ENCODE measurements around the gene VCPKMT.
"Not testable (repeated sequence)": the region's sequence is repeated elsewhere in the genome, so short reads cannot be mapped to it uniquely, and the experiment has no call there.

The VCPKMT gene

DNA sequence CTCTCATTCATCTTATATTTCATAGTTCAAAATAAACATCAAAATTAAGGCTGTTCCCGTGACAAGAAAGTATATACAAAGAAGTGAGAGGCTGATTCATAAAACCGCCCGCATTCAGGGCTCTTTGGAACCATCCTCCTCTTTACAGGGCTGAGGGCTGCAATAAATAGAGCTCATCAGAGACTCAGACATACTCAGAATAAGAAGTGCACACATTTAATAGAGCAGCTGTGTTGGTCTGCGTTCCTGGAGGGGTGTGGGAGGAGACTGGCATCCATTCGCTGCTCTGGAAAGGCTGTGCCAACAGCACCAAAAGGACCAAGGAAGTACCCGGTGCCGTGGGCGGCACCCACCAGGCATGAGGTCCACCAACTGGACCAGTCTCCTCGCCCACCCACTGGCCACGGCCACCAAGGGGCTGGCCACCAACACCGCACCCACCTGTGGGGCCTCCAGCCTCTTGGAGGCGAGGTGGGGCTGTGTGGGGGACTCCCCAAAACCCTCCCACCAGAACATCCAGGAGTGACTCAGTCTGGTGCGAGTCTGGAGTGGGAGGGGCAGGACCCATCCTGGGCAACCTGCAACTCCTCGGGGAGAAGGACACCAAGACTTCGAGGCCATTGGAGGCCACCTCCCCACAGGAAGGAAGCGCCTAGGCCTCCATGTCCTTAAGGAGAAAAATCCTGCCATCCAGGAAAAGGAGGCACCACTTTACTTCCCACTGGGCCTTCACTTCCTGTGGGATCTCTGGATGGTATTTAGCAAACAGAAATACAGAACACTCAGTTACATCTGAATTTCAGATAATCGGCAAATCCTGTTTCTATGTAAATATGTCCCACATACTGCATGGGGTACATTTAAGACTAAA lies 32.7 kb downstream of the VCPKMT start:
- DNase-seq (ENCODE audit: extremely low read depth, low read depth): no peak
- H3K4me3 ChIP-seq (replicated peaks; ENCODE audit: low read depth, low read length): no peak overlapping the region
- TF ChIP-seq, protein P1, sequence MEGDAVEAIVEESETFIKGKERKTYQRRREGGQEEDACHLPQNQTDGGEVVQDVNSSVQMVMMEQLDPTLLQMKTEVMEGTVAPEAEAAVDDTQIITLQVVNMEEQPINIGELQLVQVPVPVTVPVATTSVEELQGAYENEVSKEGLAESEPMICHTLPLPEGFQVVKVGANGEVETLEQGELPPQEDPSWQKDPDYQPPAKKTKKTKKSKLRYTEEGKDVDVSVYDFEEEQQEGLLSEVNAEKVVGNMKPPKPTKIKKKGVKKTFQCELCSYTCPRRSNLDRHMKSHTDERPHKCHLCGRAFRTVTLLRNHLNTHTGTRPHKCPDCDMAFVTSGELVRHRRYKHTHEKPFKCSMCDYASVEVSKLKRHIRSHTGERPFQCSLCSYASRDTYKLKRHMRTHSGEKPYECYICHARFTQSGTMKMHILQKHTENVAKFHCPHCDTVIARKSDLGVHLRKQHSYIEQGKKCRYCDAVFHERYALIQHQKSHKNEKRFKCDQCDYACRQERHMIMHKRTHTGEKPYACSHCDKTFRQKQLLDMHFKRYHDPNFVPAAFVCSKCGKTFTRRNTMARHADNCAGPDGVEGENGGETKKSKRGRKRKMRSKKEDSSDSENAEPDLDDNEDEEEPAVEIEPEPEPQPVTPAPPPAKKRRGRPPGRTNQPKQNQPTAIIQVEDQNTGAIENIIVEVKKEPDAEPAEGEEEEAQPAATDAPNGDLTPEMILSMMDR (IDR thresholded peaks at IDR 0.05; ENCODE audit: low read depth, low read length, missing control alignments): no peak

DNA sequence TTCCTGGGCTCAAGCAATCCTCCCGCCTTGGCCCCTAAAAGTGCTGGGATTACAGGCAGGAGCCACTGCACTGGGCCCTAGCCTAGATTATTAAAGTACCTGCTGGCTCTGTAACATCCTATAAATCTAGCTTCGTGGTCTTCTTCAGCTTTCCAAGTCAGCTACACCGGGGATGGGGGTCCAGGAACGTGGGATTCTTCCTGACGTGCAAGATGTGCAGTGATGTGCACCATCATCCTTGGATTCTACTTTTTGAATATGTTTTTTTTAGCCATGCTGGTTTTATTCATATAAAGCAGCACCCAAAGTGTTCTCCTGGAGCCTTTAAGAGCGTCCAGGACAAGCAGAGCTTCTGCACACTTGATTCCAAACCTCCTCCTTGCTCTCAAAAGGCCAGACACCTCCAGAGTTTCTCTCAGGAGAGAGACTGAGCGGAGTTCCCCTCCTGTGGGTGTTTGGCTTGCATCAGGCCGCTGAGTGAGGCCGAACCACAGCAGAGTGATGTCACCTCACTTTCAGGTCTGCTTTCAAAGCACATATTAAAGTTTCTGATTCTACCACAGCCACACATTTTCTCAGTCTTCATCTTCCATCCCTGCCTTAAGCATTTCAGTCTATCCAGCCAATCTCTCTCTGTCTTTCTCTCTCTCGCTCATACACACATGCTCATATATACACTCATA lies 33.4 kb downstream of the VCPKMT start:
- TF ChIP-seq, protein P1 (IDR thresholded peaks at IDR 0.05; ENCODE audit: low read depth, low read length, missing control alignments): no peak
- no peak for DNase-seq (ENCODE audit: extremely low read depth, low read depth)
- H3K4me3 ChIP-seq (replicated peaks; ENCODE audit: low read depth, low read length): no peak overlapping the region

DNA sequence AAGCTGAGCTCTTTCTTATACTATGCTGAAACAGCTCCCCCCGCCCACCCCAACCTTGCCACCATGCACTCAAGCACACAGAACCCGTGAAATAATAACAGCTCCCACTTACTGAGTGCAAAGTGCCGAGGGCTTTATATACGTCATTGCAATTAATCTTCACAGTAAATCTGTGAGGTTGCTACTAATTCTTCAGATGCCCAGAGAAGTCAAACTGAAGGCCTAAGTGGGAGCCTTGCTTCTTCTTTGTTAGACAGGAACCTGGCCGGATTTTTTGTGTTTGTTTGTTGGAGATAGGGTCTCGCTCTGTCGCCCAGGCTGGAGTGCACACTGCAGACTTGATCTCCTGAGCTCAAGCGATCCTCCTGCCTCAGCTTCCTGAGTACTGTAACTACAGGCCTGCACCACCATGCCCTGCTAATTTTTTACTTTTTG lies 34.0 kb downstream of the VCPKMT start:
- DNase-seq (ENCODE audit: extremely low read depth, low read depth): no peak
- no peak overlapping the region for H3K4me3 ChIP-seq (replicated peaks; ENCODE audit: low read depth, low read length)
- TF ChIP-seq, protein P1 (IDR thresholded peaks at IDR 0.05; ENCODE audit: low read depth, low read length, missing control alignments): no peak

DNA sequence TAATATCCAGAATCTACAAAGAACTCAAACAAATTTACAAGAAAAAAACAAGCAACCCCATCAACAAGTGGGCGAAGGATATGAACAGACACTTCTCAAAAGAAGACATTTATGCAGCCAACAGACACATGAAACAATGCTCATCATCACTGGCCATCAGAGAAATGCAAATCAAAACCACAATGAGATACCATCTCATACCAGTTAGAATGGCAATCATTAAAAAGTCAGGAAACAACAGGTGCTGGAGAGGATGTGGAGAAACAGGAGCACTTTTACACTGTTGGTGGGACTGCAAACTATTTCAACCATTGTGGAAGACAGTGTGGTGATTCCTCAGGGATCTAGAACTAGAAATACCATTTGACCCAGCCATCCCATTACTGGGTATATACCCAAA lies 37.3 kb downstream of the VCPKMT start:
- not testable (repeated sequence) for DNase-seq (ENCODE audit: extremely low read depth, low read depth); H3K4me3 ChIP-seq (replicated peaks; ENCODE audit: low read depth, low read length)

DNA sequence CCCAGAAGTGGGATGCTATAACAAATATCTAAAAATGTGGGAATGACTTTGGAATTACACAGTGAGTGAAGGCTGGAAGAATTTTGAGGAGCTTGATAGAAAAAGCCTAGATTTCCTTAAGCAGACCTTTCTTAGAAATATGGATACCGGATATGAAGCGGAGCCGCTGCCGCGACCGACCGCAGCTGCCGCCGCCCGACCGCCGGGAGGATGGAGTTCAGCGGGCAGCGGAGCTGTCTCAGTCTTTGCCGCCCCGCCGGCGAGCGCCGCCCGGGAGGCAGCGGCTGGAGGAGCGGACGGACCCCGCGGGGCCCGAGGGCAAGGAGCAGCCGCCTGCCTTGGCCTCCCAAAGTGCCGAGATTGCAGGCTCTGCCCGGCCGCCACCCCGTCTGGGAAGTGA lies 42.7 kb downstream of the VCPKMT start:
- not testable (repeated sequence) for DNase-seq (ENCODE audit: extremely low read depth, low read depth); H3K4me3 ChIP-seq (replicated peaks; ENCODE audit: low read depth, low read length)

DNA sequence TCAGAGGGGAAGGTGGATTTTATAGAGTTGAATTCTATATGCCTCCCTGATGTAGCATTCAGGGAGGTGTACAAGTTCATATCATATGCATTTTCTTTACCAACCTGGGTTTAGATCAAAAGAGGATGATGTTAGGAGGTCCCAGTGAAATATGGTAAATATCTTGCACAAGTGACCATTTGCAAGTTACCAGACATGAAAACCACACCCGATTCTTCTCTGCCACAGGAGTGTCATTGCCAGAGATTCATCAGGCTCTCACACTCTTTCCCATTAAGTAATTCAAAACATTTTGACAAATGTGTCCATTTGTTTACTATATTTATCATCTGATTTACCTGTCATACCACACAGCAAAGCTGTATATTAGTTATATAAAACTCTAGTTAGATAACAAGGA lies 44.0 kb downstream of the VCPKMT start:
- DNase-seq (ENCODE audit: extremely low read depth, low read depth): no peak
- TF ChIP-seq, protein P1 (IDR thresholded peaks at IDR 0.05; ENCODE audit: low read depth, low read length, missing control alignments): no peak
- no peak overlapping the region for H3K4me3 ChIP-seq (replicated peaks; ENCODE audit: low read depth, low read length)

DNA sequence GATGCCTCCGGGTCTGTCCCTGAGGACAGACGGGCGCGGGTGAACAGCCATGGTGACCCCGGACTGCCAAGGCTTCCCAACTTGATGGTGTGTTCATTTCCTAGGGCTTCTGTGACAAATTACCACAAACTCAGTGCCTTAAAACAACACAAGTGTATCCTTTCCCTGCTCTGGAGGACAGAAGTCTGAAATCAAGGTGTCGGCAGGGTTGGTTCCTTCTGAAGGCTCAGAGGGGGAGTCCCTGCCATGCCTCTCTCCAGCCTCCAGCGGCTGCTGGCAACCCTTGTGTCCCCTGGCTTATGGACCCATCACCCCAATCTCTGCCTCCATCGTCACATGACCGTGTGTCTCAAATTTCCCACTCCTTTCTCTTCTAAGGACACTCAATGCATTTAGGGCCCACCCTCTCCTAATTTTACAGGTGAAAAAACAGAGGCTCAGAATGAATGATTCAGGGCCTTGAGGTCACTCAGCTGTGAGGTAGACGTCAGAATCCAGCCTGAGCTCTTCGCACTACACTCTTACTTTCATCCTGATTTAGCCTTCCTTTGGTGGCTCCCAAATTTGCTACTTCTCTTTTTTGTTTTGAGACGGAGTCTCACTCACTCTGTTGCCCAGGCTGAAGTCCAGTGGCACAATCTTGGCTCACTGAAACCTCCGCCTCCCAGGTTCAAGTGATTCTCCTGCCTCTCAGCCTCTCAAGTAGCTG lies 45.4 kb downstream of the VCPKMT start:
- DNase-seq (ENCODE audit: extremely low read depth, low read depth): no peak
- H3K4me3 ChIP-seq (replicated peaks; ENCODE audit: low read depth, low read length): no peak overlapping the region
- TF ChIP-seq, protein P1 (IDR thresholded peaks at IDR 0.05; ENCODE audit: low read depth, low read length, missing control alignments): no peak

Data from HFF-Myc (cell line).